Upper lobe of left lung (tissue), 6 donors: ENCODE measurements around the gene ELMOD3. TPM values are rescaled to one million over a fixed set of nuclear protein-coding genes. Genes with fewer than 3 reads are reported as not detected.

Experiments used
- ATAC-seq, 2 donors: fragments of 200-7000 bp; cut with Tn5 transposase; one replicate each; pipeline ENCODE4 v1.9.1; 2022; ENCODE audit warnings: mild to moderate bottlenecking in 2 of 2, moderate library complexity in 2 of 2; ENCODE audit not compliant: low FRiP score in 2 of 2
- DNase-seq, 2 donors: peaks; one replicate each; pipeline ENCODE4 v3.0.0-alpha.2; 2019 to 2020
- H3K27ac ChIP-seq, 4 donors: fragments of 200-600 bp; sonication (generic); one replicate each; pipeline ENCODE4 v1.5.1; 2016 to 2019
- H3K27me3 ChIP-seq, 4 donors: fragments of 200-600 bp; sonication (generic); one replicate each; pipeline ENCODE4 v1.5.1; 2017 to 2019
- H3K36me3 ChIP-seq, 4 donors: fragments of 200-600 bp; sonication (generic); one replicate each; pipeline ENCODE4 v1.5.1; 2016 to 2019
- H3K4me1 ChIP-seq, 4 donors: fragments of 200-600 bp; sonication (generic); one replicate each; pipeline ENCODE4 v1.5.1; 2018 to 2019
- H3K4me3 ChIP-seq, 4 donors: fragments of 200-600 bp; sonication (generic); one replicate each; pipeline ENCODE4 v1.5.1; 2017 to 2019; ENCODE audit warnings: mild to moderate bottlenecking in 2 of 4, moderate library complexity in 1 of 4
- H3K9me3 ChIP-seq, 4 donors: fragments of 200-600 bp; sonication (generic); one replicate each; pipeline ENCODE4 v1.5.1; 2018 to 2019
- EP300 ChIP-seq, 4 donors: sonication (generic); formaldehyde crosslinking; IDR thresholded peaks; one replicate each; pipeline ENCODE4 v1.5.1; 2017; ENCODE audit warnings: antibody characterized with exemption in 4 of 4, control low read depth in 2 of 4
- POLR2A ChIP-seq, 4 donors: fragments of 450-650 bp; IDR thresholded peaks; one replicate each; pipeline ENCODE4 v1.5.1; 2016 to 2017; ENCODE audit warnings: antibody characterized with exemption in 4 of 4, mild to moderate bottlenecking in 2 of 4
- POLR2AphosphoS5 ChIP-seq, 2 donors: sonication (generic); formaldehyde crosslinking; IDR thresholded peaks; one replicate each; pipeline ENCODE4 v1.5.1; 2017; ENCODE audit warnings: antibody characterized with exemption in 2 of 2
- WGBS, 2 donors: methylation state at CpG; one replicate each; pipeline ENCODE4 v1.1.5; 2017 to 2018; 5-methylcytosine and 5-hydroxymethylcytosine counted together
- total RNA-seq, 6 donors: library from RNA; depleted of rRNA in 4 of 6; stranded (reverse); fragments of >200 nt in 4 of 6; gene quantifications; one replicate each; pipeline versions ENCODE4 v1.1.0 to v1.2.1, GENCODE V29; 2016 to 2021
- TF ChIP-seq, protein P1 (sequence below), 6 experiments: fragments of 450-650 bp in 4 of 6; fragments of 200-600 bp in 2 of 6; sonication (generic) in 2 of 6; IDR thresholded peaks; one replicate each; pipeline ENCODE4 v1.5.1; 2016 to 2019; ENCODE audit warnings: antibody characterized with exemption in 6 of 6
- donor health status: DM: no; HTN: no; CAD: no; lungs with moderate emphysema.
- donor health status: DM: no; HTN: yes; CAD: no; lungs with severe emphysema.

ELMOD3 gene
- total RNA-seq, 6 donors from 2014 or later = 13.2 to 82.8 (median 24.1) TPM

DNA sequence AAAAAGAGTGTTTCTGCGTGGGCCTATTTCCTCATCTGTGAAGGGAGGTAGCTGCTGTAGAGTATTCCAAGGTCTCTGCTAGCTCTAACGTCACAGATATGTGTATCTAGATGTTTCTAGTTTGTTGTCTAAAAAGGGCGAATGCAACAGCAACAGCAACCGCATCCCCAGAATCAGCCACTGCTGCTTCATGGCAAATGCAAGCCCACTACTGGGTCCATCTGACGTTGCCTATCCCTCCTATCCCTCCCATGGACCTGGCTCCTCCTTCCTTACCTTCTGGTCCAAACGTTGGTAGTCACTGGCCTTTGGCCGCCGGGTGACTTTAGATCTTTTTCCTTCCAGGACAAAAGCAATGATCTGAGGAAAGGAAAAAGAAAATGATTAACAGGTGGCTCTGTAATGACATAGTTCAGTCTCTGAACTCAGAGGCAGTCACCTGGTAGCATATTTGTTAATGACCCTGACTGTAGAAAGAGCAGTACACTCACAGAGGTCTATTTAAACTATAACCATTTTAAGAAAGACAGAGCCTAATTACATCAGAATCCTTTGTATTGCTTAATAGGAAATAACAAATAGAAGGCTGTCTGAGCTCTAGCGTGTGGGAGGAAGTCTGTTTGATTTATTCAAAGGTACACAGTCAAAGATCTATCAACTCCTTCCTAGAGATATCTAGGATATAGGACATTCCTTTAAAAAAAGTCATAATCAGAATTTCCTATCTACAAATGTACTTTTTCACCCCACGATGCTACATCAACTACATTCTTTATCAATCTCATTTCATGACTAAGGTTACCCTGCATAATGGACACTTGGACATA, 29.7 kb upstream of the ELMOD3 start:
- 44 to 49% methylated on average over 10 of the region's 10 CpGs for WGBS, 2 donors
- Histone ChIP-seq H3K4me3 (peak overlapping the region in 3 of 4 donors; percentile 69 to 81 (median 75)), H3K36me3 (peaks cover 5 to 51% (median 43%) of the 10 kb centered on the region in 4 donors), H3K9me3 (no peaks in the 10 kb centered on the region), H3K27ac (peak overlapping the region; percentile 4 to 99 (median 96)), H3K4me1 (peaks cover 59 to 72% (median 60%) of the 10 kb centered on the region in 4 donors), H3K27me3 (no peaks in the 10 kb centered on the region)
- no peak for DNase-seq
- TF ChIP-seq, protein P1, sequence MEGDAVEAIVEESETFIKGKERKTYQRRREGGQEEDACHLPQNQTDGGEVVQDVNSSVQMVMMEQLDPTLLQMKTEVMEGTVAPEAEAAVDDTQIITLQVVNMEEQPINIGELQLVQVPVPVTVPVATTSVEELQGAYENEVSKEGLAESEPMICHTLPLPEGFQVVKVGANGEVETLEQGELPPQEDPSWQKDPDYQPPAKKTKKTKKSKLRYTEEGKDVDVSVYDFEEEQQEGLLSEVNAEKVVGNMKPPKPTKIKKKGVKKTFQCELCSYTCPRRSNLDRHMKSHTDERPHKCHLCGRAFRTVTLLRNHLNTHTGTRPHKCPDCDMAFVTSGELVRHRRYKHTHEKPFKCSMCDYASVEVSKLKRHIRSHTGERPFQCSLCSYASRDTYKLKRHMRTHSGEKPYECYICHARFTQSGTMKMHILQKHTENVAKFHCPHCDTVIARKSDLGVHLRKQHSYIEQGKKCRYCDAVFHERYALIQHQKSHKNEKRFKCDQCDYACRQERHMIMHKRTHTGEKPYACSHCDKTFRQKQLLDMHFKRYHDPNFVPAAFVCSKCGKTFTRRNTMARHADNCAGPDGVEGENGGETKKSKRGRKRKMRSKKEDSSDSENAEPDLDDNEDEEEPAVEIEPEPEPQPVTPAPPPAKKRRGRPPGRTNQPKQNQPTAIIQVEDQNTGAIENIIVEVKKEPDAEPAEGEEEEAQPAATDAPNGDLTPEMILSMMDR (IDR thresholded peaks at IDR 0.05) = no peak
- TF ChIP-seq EP300 (IDR thresholded peaks at IDR 0.05) (no peak), POLR2AphosphoS5 (IDR thresholded peaks at IDR 0.05) (no peak), POLR2A (IDR thresholded peaks at IDR 0.05) (no peak)
- no peak for ATAC-seq

DNA sequence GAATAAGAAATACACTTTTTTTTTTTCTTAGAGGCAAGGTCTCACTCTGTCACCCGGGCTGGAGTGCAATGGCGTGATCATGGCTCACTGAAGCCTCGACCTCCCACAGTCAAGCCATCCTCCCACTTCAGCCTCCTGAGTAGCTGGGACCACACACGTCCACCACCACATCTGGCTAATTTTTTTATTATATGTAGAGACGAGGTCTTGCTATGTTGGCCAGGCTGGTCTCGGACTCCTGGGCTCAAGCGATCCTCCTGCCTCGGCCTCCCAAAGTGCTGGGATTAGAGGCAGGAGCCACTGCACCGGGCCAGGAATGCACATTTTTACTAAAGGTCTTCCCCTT, 29.1 kb upstream of the ELMOD3 start:
- no peak for TF ChIP-seq POLR2A (IDR thresholded peaks at IDR 0.05)
- TF ChIP-seq, protein P1 (IDR thresholded peaks at IDR 0.05) = no peak
- no peak for TF ChIP-seq POLR2AphosphoS5 (IDR thresholded peaks at IDR 0.05)
- TF ChIP-seq EP300 (IDR thresholded peaks at IDR 0.05) = no peak
- ATAC-seq = no peak
- DNase-seq = no peak
- peak overlapping the region in 3 of 4 donors; percentile 96 to 99 (median 97) for H3K27ac ChIP-seq
- peaks cover 54 to 66% (median 56%) of the 10 kb centered on the region in 4 donors for H3K4me1 ChIP-seq
- no peaks in the 10 kb centered on the region for H3K9me3 ChIP-seq
- WGBS, 2 donors = 54 to 55% methylated on average over 9 of the region's 9 CpGs
- no peaks in the 10 kb centered on the region for H3K27me3 ChIP-seq
- peaks cover 5 to 45% (median 38%) of the 10 kb centered on the region in 4 donors for H3K36me3 ChIP-seq
- peak overlapping the region in 3 of 4 donors; percentile 69 to 81 (median 75) for H3K4me3 ChIP-seq

DNA sequence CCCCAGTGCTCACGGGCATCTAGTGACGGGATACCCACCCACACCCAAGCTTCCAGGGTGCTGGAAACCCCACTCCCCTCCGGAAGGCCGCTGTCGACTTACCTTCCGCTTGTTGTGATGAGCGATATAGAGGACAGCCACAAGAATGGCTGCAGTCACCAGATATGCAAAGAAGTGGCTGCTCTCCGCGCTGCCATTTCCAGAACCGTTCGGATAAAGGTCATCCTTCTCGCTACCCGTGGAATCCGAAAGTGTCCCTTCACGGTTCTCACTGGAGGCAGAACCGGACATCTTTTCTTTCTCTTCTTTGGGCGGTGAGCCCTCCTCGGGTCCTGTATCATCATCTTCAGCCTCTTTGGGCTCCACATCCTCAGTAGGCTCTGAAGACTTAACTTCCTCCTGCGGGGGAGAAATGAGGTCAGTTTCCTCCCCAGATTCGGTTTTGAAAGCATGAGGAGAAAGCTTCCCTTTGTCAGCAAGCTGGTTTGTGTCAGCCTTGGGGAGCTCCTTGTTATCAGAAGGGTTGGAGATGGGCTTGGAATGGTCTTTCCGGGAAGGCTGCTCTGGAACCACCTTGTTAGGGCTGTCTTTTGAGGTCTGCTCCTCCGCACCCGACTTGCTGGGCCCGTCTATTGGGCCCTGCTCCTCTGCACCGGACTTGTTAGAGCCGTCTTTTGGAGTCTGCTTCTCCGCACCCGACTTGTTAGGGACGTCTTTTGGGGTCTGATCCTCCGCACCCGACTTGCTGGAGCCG, 28.0 kb upstream of the ELMOD3 start:
- 14 to 26% methylated on average over 32 of the region's 32 CpGs for WGBS, 2 donors
- H3K9me3 ChIP-seq = no peaks in the 10 kb centered on the region
- H3K27ac ChIP-seq = peak overlapping the region; percentile 96 to 99 (median 98)
- TF ChIP-seq POLR2A (IDR thresholded peaks at IDR 0.05) (peak in 1 of 4 donors; percentile 31), EP300 (IDR thresholded peaks at IDR 0.05) (no peak)
- no peaks in the 10 kb centered on the region for H3K27me3 ChIP-seq
- ATAC-seq (peak in 1 of 2 donors; percentile 41), DNase-seq (peak in 1 of 2 donors; percentile 41)
- peaks cover 5 to 33% (median 27%) of the 10 kb centered on the region in 4 donors for H3K36me3 ChIP-seq
- H3K4me1 ChIP-seq = peaks cover 42 to 63% (median 50%) of the 10 kb centered on the region in 4 donors
- H3K4me3 ChIP-seq = peak overlapping the region; percentile 53 to 81 (median 72)

DNA sequence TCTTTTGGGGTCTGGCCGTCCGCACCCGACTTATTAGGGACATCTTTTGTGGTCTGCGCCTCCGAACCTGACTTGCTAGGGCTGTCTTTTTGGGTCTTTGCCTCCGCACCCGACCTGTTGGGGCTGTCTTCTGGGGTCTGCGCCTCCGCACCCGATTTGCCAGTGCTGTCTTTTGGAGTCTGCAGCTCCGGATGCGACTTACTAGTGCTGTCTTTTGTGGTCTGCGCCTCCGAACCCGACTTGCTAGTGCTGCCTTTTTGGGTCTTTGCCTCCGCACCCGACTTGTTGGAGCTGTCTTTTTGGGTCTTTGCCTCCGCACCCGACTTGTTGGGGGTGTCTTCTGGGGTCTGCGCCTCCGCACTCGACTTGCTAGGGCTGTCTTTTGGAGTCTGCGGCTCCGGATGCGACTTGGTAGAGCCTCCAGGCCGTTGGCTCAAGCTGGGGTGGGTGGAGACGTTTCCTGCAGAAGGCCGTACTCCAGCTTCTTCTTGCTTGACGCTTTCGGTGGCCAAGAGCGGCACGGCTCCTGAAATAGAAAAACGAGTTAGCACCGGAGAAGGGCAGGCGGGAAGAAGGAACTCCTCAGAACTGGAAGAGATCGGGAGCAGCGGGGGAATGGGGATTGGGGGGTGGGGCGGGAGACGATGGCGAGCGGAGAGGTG, 27.3 kb upstream of the ELMOD3 start:
- no peaks in the 10 kb centered on the region for H3K27me3 ChIP-seq
- peak overlapping the region; percentile 53 to 81 (median 72) for H3K4me3 ChIP-seq
- H3K4me1 ChIP-seq = peaks cover 40 to 57% (median 45%) of the 10 kb centered on the region in 4 donors
- peak; percentile 62 to 68 for ATAC-seq
- peak overlapping the region; percentile 96 to 99 (median 98) for H3K27ac ChIP-seq
- H3K36me3 ChIP-seq = peaks cover 5 to 26% (median 22%) of the 10 kb centered on the region in 4 donors
- H3K9me3 ChIP-seq = no peaks in the 10 kb centered on the region
- peak in 1 of 2 donors; percentile 59 for DNase-seq
- WGBS, 2 donors = 3 to 4% methylated on average over 40 to 41 of the region's 41 CpGs
- TF ChIP-seq EP300 (IDR thresholded peaks at IDR 0.05) (no peak), POLR2A (IDR thresholded peaks at IDR 0.05) (no peak), POLR2AphosphoS5 (IDR thresholded peaks at IDR 0.05) (no peak)
- TF ChIP-seq, protein P1 (IDR thresholded peaks at IDR 0.05) = no peak
